Mucosa of gallbladder (tissue), 1 donor: ENCODE results near the gene PTPRK. TPM values are rescaled to one million over a fixed set of nuclear protein-coding genes. Genes with fewer than 3 reads are reported as not detected.
"Not testable (repeated sequence)": the region's sequence is repeated elsewhere in the genome, so short reads cannot be mapped to it uniquely, and the experiment has no call there.

ENCODE experiments used
- DNase-seq: peaks from one replicate; pipeline ENCODE4 v3.0.0-alpha.2; 2020; ENCODE audit warnings: low spot score
- total RNA-seq: library from RNA; stranded (reverse); gene quantifications from one replicate; pipeline ENCODE4 v1.2.1, GENCODE V29; 2021
- donor health status: DM: no; HTN: no; CAD: no.

The PTPRK gene
- total RNA-seq, 1 donor from 2014 or later, result 209 TPM

GRCh38 chr6:128439627-128440026 lies 80.8 kb downstream of the PTPRK start:
- DNase-seq, result no peak

- DNase-seq, result no peak
These were observed 82.0 kb downstream of the PTPRK start for GRCh38 chr6:128438393-128438792.

GRCh38 chr6:128437685-128438084 lies 82.7 kb downstream of the PTPRK start:
- no peak for DNase-seq

GRCh38 chr6:128434752-128435151 lies 85.6 kb downstream of the PTPRK start:
- DNase-seq, result not testable (repeated sequence)

- DNase-seq, result no peak
These were observed 88.0 kb downstream of the PTPRK start for GRCh38 chr6:128432394-128432793.

GRCh38 chr6:128427139-128427538 lies 93.3 kb downstream of the PTPRK start:
- no peak for DNase-seq

GRCh38 chr6:128425856-128426255 lies 94.5 kb downstream of the PTPRK start:
- no peak for DNase-seq

GRCh38 chr6:128422871-128423270 lies 97.5 kb downstream of the PTPRK start:
- DNase-seq, result no peak

GRCh38 chr6:128422200-128422599 lies 98.2 kb downstream of the PTPRK start:
- DNase-seq, result no peak

GRCh38 chr6:128421788-128422187 lies 98.6 kb downstream of the PTPRK start:
- DNase-seq, result no peak

- no peak for DNase-seq
These were observed 102.7 kb downstream of the PTPRK start for GRCh38 chr6:128417698-128418097.

GRCh38 chr6:128415387-128415786 lies 105.0 kb downstream of the PTPRK start:
- no peak for DNase-seq

- no peak for DNase-seq
These were observed 105.5 kb downstream of the PTPRK start for GRCh38 chr6:128414943-128415342.

- no peak for DNase-seq
These were observed 107.1 kb downstream of the PTPRK start for GRCh38 chr6:128413291-128413690.

- no peak for DNase-seq
These were observed 107.7 kb downstream of the PTPRK start for GRCh38 chr6:128412680-128413079.

- no peak for DNase-seq
These were observed 109.8 kb downstream of the PTPRK start for GRCh38 chr6:128410584-128410983.

- no peak for DNase-seq
These were observed 111.4 kb downstream of the PTPRK start for GRCh38 chr6:128409003-128409402.

GRCh38 chr6:128406453-128406852 lies 113.9 kb downstream of the PTPRK start:
- no peak for DNase-seq

GRCh38 chr6:128403618-128404444 lies 116.6 kb downstream of the PTPRK start:
- DNase-seq, result no peak

GRCh38 chr6:128400875-128401274 lies 119.5 kb downstream of the PTPRK start:
- DNase-seq, result no peak

- no peak for DNase-seq
These were observed 122.4 kb downstream of the PTPRK start for GRCh38 chr6:128397996-128398395.

GRCh38 chr6:128395596-128395995 lies 124.8 kb downstream of the PTPRK start:
- no peak for DNase-seq

GRCh38 chr6:128395188-128395587 lies 125.2 kb downstream of the PTPRK start:
- DNase-seq, result no peak

GRCh38 chr6:128394167-128394566 lies 126.2 kb downstream of the PTPRK start:
- no peak for DNase-seq
